HepG2 (cell line): ENCODE measurements around the gene KCNK2. TPM values are rescaled to one million over a fixed set of nuclear protein-coding genes. Genes with fewer than 3 reads are reported as not detected.

Experiments
- ATAC-seq: fragments of 200-7000 bp; cut with Tn5 transposase; 3 replicates; pipeline ENCODE4 v1.9.1; 2020; ENCODE audit warnings: mild to moderate bottlenecking, moderate library complexity
- BruUV-seq: library from RNA; stranded (reverse); fragments of 400-500 nt; replicated peaks from 2 replicates; lab custom pipeline; 2021; lab: Mats Ljungman, UMichigan
- CTCF ChIA-PET: fragments of 300-600 bp; formaldehyde crosslinking; extraction: SDS; loops from one replicate; lab custom pipeline; 2021; ENCODE audit warnings: low total read pairs, inconsistent platforms, low intra/inter-chr PET ratio; lab: Yijun Ruan, JAX
- POLR2A ChIA-PET: fragments of 350-600 bp; sonication (Branson Sonifier 250); formaldehyde crosslinking; loops from one replicate; lab custom pipeline; 2020; ENCODE audit warnings: antibody characterized with exemption, inconsistent platforms; lab: Yijun Ruan, JAX
- DNase-seq: peaks from one replicate; pipeline ENCODE4 v3.0.0-alpha.2; 2015; ENCODE audit warnings: low spot score
- FAIRE-seq: peaks from 3 replicates; lab custom pipeline; 2011; peaks lifted over from hg19 to GRCh38; lab: Jason Lieb, UNC
- H2AFZ ChIP-seq: one replicate; pipeline ENCODE4 v1.6.1; 2011; ENCODE audit warnings: low read length, inconsistent platforms
- H3K27ac ChIP-seq: fragments of 300-600 bp; 3 replicates; pipeline ENCODE4 v1.8.0; 2011; ENCODE audit warnings: mixed run types, mild to moderate bottlenecking, mixed read lengths, low read length, inconsistent platforms; ENCODE audit not compliant: insufficient read depth; ENCODE audit errors: extremely low read length
- H3K27me3 ChIP-seq, 2 experiments: fragments of 200-600 bp in 1 of 2; 2 replicates in 1 of 2; 3 replicates in 1 of 2; pipeline versions ENCODE4 v1.6.0 to v1.8.0; 2011; ENCODE audit warnings: low read length in 2 of 2, mild to moderate bottlenecking in 2 of 2, moderate library complexity in 2 of 2, inconsistent platforms in 1 of 2; ENCODE audit not compliant: insufficient read depth in 2 of 2, control insufficient read depth in 1 of 2
- H3K36me3 ChIP-seq, 2 experiments: fragments of 200-600 bp in 1 of 2; replicated peaks in 1 of 2; 2 replicates in 1 of 2; 3 replicates in 1 of 2; pipeline versions ENCODE4 v1.5.1 to v1.8.0; 2011; ENCODE audit warnings: low read length in 2 of 2, inconsistent platforms in 1 of 2; ENCODE audit not compliant: insufficient read depth in 2 of 2, control insufficient read depth in 1 of 2
- H3K4me1 ChIP-seq: 2 replicates; pipeline ENCODE4 v1.5.1; 2012; ENCODE audit warnings: low read length, inconsistent platforms; ENCODE audit not compliant: insufficient read depth
- H3K4me2 ChIP-seq: 2 replicates; pipeline ENCODE4 v1.6.0; 2011; ENCODE audit warnings: low read depth, low read length, inconsistent platforms
- H3K4me3 ChIP-seq, 3 experiments: fragments of 200-600 bp in 1 of 3; sonication (generic), shearing (Covaris generic) in 1 of 3; replicated peaks in 1 of 3; 2 replicates each; pipeline ENCODE4 v1.5.1; 2011 to 2016; ENCODE audit warnings: low read length in 3 of 3, inconsistent platforms in 2 of 3, low read depth in 2 of 3, mild to moderate bottlenecking in 2 of 3, control low read depth in 1 of 3, mixed read lengths in 1 of 3; ENCODE audit not compliant: insufficient read depth in 1 of 3
- H3K79me2 ChIP-seq: one replicate; pipeline ENCODE4 v1.6.1; 2011; ENCODE audit warnings: low read length, inconsistent platforms; ENCODE audit not compliant: insufficient read depth
- H3K9ac ChIP-seq: 2 replicates; pipeline ENCODE4 v1.6.0; 2011; ENCODE audit warnings: mild to moderate bottlenecking, low read depth, low read length, inconsistent platforms; ENCODE audit not compliant: insufficient read depth
- H3K9me3 ChIP-seq: 2 replicates; pipeline ENCODE4 v1.5.1; 2012; ENCODE audit warnings: mild to moderate bottlenecking, low read length
- H4K20me1 ChIP-seq: 2 replicates; pipeline ENCODE4 v1.6.0; 2011; ENCODE audit warnings: inconsistent platforms, mild to moderate bottlenecking, low read length, moderate library complexity; ENCODE audit not compliant: insufficient read depth
- ARNT2 ChIP-seq: sonication (generic); formaldehyde crosslinking; IDR thresholded peaks from 2 replicates; pipeline ENCODE4 v1.8.0; 2022; ENCODE audit warnings: mild to moderate bottlenecking, low read depth, missing genetic modification reagents, moderate library complexity
- ELF1 ChIP-seq: sonication (generic); formaldehyde crosslinking; IDR thresholded peaks from 2 replicates; pipeline ENCODE4 v1.4.0; 2020; ENCODE audit warnings: missing genetic modification reagents
- HOXA7 ChIP-seq: sonication (generic); formaldehyde crosslinking; IDR thresholded peaks from 2 replicates; pipeline ENCODE4 v1.8.1; 2022; ENCODE audit warnings: mild to moderate bottlenecking, missing genetic modification reagents, moderate library complexity
- SIX1 ChIP-seq: sonication (generic); formaldehyde crosslinking; IDR thresholded peaks from 2 replicates; pipeline ENCODE4 v1.4.0; 2020; ENCODE audit warnings: missing genetic modification reagents, borderline replicate concordance
- TMF1 ChIP-seq: sonication (generic); formaldehyde crosslinking; IDR thresholded peaks from 2 replicates; pipeline ENCODE4 v1.8.1; 2022; ENCODE audit warnings: low read depth, missing genetic modification reagents
- ZFP37 ChIP-seq: sonication (generic); formaldehyde crosslinking; IDR thresholded peaks from 2 replicates; pipeline ENCODE4 v1.4.0; 2020; ENCODE audit warnings: missing genetic modification reagents, borderline replicate concordance
- ZNF136 ChIP-seq: sonication (generic); formaldehyde crosslinking; IDR thresholded peaks from 2 replicates; pipeline ENCODE4 v1.8.1; 2022; ENCODE audit warnings: low read depth, mild to moderate bottlenecking, moderate library complexity, missing genetic modification reagents
- ZNF264 ChIP-seq: sonication (generic); formaldehyde crosslinking; IDR thresholded peaks from 2 replicates; pipeline ENCODE4 v1.4.0; 2020; ENCODE audit warnings: missing genetic modification reagents
- ZNF33B ChIP-seq: sonication (generic); formaldehyde crosslinking; IDR thresholded peaks from 2 replicates; pipeline ENCODE4 v1.5.1; 2020; ENCODE audit warnings: mild to moderate bottlenecking, missing genetic modification reagents
- ZNF589 ChIP-seq: sonication (generic); formaldehyde crosslinking; conservative IDR thresholded peaks from 2 replicates; pipeline ENCODE4 v1.8.0; 2022; ENCODE audit warnings: mild to moderate bottlenecking, moderate library complexity, missing genetic modification reagents
- WGBS: methylation state at CpG from one replicate; pipeline ENCODE4 v1.1.6; 2017; ENCODE audit warnings: low lambda C conversion rate; 5-methylcytosine and 5-hydroxymethylcytosine counted together
- in situ Hi-C: cut with HindIII; loops from 2 replicates; pipeline ENCODE4 v1.10.0; 2017; ENCODE audit warnings: low pct_unique_long_range_greater_than_20kb; ENCODE audit not compliant: extremely low pct_ligation_motif_present
- intact Hi-C: fragments of 100-400 bp; cut with micrococcal nuclease; formaldehyde crosslinking; loops from one replicate; pipeline ENCODE4 v1.10.0; 2022; ENCODE audit not compliant: unreplicated experiment
- polyA plus RNA-seq, 8 experiments: library from polyadenylated mRNA; depleted of rRNA in 3 of 8; stranded (reverse) in 7 of 8; unstranded in 1 of 8; fragments of >200 nt; fragmentation: Illumina TruSeq in 4 of 8; extraction: Trizol in 4 of 8; gene quantifications; 2 replicates each; pipeline versions ENCODE4 v1.2.1 to v1.2.3, GENCODE V29; 2011 to 2016; ENCODE audit warnings: low read depth in 4 of 8, missing spikeins in 1 of 8, mixed read lengths in 1 of 8; ENCODE audit not compliant: insufficient read depth in 1 of 8
- total RNA-seq, 5 experiments: library from RNA; depleted of rRNA; stranded (reverse); fragments of >200 nt; fragmentation: Illumina TruSeq; extraction: Trizol; gene quantifications; 2 replicates each; pipeline ENCODE4 v1.2.3, GENCODE V29; 2016; ENCODE audit warnings: low read depth in 1 of 5
- TF ChIP-seq, protein P1 (sequence below): sonication (generic); formaldehyde crosslinking; IDR thresholded peaks from 2 replicates; pipeline ENCODE4 v1.5.1; 2020; ENCODE audit warnings: mild to moderate bottlenecking, missing genetic modification reagents, moderate library complexity
- TF ChIP-seq, protein P2 (sequence below): sonication (generic); formaldehyde crosslinking; IDR thresholded peaks from 2 replicates; pipeline ENCODE4 v1.5.0; 2020; ENCODE audit warnings: missing genetic modification reagents, mild to moderate bottlenecking, borderline replicate concordance

KCNK2 gene
- total and polyA plus RNA-seq, 2 of the 13 experiments (the other 11 are each of a cell fraction or from before 2014, with no cell fraction given): not detected

DNA sequence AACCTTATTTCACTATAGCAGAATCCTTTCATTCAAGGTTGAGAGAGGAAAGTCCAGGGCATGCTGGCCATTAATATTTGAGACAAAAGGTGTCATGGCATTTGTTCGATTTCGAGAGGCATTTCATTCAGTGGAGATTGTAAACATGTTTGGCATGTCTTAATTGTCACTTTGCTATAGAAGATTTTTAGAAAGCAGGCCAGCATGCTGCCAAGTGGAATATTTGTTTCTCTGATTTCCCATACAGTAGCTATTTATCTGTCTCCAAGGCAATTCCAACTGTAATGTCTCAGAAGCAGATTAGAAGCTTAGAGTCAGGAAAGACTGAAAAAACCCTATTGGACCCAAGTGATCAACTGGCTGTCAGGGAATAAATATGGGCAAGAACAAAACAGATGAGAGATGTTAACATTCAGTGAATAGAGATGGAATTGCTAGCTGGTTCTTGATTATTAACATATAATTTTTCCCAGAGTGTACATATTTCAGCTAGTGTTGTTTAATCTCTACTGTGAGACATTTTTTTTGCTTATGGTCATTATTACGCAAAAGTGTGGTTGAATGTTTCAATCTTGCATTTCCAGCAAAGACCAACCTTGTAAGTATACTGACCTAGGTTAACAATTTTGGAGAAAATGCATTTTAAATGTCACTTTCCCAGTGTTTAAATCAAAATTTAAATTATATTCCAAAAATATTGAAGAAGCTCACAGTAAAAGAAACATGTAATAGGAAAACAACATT lies 174.6 kb downstream of the KCNK2 start:
- POLR2A ChIA-PET: no interaction called here
- Histone ChIP-seq H4K20me1 (no peaks in the 10 kb centered on the region), H3K9me3 (no peaks in the 10 kb centered on the region), H3K4me1 (no peaks in the 10 kb centered on the region), H3K79me2 (no peaks in the 10 kb centered on the region), H2AFZ (no peak overlapping the region), H3K27me3 (no peaks in the 10 kb centered on the region), H3K9ac (no peak overlapping the region), H3K4me2 (no peak overlapping the region), H3K4me3 (no peak overlapping the region), H3K36me3 (no peaks in the 10 kb centered on the region), H3K27ac (no peak overlapping the region)
- intact Hi-C loops (no loop called here), in situ Hi-C loops (no loop called here)
- ATAC-seq: no peak
- WGBS: 1% methylated on average over 3 of the region's 3 CpGs
- BruUV-seq: no TSS peak
- no peak for DNase-seq
- CTCF ChIA-PET: no interaction called here
- TF ChIP-seq ELF1 (no peak), ZNF33B (no peak), ARNT2 (CRISPR knock-in tag) (no peak), ZFP37 (CRISPR knock-in tag) (no peak), SIX1 (CRISPR knock-in tag) (no peak), ZNF264 (no peak)
- TF ChIP-seq, protein P1, sequence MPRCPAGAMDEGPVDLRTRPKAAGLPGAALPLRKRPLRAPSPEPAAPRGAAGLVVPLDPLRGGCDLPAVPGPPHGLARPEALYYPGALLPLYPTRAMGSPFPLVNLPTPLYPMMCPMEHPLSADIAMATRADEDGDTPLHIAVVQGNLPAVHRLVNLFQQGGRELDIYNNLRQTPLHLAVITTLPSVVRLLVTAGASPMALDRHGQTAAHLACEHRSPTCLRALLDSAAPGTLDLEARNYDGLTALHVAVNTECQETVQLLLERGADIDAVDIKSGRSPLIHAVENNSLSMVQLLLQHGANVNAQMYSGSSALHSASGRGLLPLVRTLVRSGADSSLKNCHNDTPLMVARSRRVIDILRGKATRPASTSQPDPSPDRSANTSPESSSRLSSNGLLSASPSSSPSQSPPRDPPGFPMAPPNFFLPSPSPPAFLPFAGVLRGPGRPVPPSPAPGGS: no peak
- FAIRE-seq: no peak

DNA sequence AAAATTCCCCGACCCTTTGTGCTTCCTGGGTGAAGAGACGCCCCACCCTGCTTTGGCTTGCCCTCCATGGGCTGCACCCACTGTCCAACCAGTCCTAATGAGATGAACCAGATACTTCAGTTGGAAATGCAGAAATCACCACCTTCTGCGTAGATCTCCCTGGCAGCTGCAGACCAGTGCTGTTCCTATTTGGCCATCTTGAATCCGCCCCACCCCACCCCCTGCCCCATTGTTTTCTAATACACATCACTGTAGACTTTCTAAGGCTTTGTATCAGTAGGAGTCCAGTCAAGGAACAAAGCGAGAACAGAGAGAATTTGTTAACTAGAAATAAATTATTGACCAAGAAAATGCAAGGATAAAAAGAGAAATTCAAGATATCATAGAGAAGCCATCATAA lies 178.2 kb downstream of the KCNK2 start:
- Histone ChIP-seq H2AFZ (no peak overlapping the region), H4K20me1 (no peaks in the 10 kb centered on the region), H3K27me3 (no peaks in the 10 kb centered on the region), H3K79me2 (no peaks in the 10 kb centered on the region), H3K36me3 (no peaks in the 10 kb centered on the region), H3K4me2 (no peak overlapping the region), H3K9me3 (no peaks in the 10 kb centered on the region), H3K27ac (no peak overlapping the region), H3K4me1 (no peaks in the 10 kb centered on the region), H3K9ac (no peak overlapping the region), H3K4me3 (no peak overlapping the region)
- intact Hi-C loops: no loop called here
- in situ Hi-C loops: no loop called here
- ChIA-PET CTCF (no interaction called here), POLR2A (no interaction called here)
- WGBS: 1% methylated on average over 5 of the region's 5 CpGs
- DNase-seq: no peak
- no peak for FAIRE-seq
- no peak for ATAC-seq
- BruUV-seq: no TSS peak
- TF ChIP-seq, protein P2, sequence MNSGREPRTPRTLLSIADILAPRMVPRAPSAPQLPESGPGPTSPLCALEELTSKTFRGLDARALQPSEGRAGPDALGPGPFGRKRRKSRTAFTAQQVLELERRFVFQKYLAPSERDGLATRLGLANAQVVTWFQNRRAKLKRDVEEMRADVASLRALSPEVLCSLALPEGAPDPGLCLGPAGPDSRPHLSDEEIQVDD: no peak
- no peak for TF ChIP-seq ZNF136 (CRISPR knock-in tag)
- no peak for TF ChIP-seq HOXA7 (CRISPR knock-in tag)
- TF ChIP-seq TMF1 (CRISPR knock-in tag): no peak
- no peak for TF ChIP-seq ZNF589 (CRISPR knock-in tag)
- TF ChIP-seq, all 625 proteins: peak for 0
